Measurements from ENCODE around the gene ADAMTS10.
A peak's percentile ranks its signal among the peaks of the same experiment; 100 is the strongest.

Gene ADAMTS10

DNA sequence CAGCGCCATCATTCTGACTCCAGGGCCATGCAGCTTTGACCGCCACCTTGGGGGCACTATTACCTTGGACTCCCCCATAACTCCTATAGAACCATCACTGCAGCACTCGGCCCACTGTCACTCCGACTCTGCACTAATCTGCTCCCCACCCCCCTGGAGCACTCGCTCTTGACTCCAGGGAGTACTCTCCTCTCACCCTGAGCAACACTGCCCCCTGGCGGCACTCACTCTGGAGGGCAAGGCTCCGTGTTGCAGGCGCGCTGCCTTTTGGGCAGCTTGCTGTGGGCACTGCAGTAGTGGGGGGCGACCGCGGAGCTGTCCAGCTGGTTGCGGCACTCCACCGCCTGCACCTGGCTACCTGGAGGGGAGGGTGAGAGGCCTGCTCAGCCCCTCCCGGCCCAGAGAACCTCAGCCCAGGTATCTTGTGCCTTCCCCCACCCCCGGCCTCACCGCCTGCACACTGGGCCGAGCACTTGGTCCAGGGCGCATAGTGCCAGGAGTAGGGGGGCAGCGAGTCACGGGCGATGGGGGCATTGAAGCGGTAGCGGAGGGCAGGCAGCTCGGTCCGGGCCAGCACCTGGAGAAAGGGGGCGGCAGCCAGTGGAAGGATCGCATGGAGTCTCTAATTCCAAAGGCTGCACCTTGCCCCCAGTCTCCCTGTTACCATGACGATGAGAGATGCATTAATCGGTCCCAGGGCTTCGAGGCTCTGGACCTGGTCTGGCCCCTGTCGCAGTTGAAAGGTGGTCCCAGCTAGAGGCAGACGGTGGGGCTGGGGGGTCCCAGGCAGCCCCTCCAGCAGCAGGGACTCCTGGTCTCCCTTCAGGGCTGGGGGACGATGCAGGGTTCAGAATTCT, 24.4 kb downstream of the ADAMTS10 start:
- TF ChIP-seq, protein P1, sequence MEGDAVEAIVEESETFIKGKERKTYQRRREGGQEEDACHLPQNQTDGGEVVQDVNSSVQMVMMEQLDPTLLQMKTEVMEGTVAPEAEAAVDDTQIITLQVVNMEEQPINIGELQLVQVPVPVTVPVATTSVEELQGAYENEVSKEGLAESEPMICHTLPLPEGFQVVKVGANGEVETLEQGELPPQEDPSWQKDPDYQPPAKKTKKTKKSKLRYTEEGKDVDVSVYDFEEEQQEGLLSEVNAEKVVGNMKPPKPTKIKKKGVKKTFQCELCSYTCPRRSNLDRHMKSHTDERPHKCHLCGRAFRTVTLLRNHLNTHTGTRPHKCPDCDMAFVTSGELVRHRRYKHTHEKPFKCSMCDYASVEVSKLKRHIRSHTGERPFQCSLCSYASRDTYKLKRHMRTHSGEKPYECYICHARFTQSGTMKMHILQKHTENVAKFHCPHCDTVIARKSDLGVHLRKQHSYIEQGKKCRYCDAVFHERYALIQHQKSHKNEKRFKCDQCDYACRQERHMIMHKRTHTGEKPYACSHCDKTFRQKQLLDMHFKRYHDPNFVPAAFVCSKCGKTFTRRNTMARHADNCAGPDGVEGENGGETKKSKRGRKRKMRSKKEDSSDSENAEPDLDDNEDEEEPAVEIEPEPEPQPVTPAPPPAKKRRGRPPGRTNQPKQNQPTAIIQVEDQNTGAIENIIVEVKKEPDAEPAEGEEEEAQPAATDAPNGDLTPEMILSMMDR (IDR thresholded peaks at IDR 0.05; ENCODE audit: low read depth, low read length, missing control alignments), result peak; percentile 67
- in situ Hi-C loops (cut with HindIII; ENCODE audit: low sequenced_read_pairs), result no loop called here
- H3K4me3 ChIP-seq (ENCODE audit: low read depth, low read length), result no peak overlapping the region
- no peak for DNase-seq (ENCODE audit: low read depth)

DNA sequence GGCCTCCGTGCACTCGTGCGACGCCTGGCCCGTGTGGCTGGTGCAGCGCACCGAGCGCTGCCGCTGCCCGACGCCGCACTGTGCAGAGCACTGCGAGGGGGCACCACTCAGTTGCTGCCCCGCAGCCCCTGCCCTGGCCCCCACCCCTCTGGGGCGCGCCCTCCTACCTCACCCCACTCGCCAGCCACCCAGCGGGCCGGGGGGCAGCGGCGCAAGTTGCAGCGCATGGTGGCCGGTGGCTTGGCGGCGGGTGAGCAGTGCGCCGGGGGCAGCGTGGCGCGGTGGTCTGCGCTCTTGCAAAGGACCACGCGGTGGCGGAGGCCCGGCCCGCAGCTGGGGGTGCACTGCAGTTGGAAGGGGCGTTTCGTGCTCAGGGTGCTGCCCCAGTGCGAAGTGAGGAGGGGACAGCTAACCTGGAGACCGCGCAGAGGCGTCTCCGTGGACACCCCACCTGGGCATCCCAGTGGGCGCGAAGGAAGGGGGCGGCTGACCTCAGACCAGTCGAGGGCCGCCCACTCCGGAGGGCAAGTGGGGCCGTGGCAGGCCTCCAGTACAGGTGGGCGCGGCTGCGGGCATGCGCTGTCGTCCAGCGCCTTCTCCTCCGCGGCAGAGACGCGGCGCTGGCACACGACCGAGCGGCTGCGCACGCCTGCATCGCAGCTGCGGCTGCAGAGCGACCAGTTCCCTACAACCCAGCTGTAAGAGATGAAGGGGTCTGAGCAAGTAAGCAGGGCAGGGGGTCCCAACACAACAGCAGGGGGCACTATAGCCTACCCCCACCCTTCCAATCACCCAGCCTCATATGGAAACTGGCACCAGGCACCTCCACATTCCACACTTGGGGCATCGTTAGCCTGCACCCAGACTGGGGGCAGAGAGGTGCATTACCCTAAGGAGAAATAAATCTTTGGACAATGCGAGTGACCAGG, 25.3 kb downstream of the ADAMTS10 start:
- TF ChIP-seq, protein P1 (IDR thresholded peaks at IDR 0.05; ENCODE audit: low read depth, low read length, missing control alignments), result no peak
- DNase-seq (ENCODE audit: low read depth), result no peak
- in situ Hi-C loops (cut with HindIII; ENCODE audit: low sequenced_read_pairs), result no loop called here
- H3K4me3 ChIP-seq (ENCODE audit: low read depth, low read length), result no peak overlapping the region

DNA sequence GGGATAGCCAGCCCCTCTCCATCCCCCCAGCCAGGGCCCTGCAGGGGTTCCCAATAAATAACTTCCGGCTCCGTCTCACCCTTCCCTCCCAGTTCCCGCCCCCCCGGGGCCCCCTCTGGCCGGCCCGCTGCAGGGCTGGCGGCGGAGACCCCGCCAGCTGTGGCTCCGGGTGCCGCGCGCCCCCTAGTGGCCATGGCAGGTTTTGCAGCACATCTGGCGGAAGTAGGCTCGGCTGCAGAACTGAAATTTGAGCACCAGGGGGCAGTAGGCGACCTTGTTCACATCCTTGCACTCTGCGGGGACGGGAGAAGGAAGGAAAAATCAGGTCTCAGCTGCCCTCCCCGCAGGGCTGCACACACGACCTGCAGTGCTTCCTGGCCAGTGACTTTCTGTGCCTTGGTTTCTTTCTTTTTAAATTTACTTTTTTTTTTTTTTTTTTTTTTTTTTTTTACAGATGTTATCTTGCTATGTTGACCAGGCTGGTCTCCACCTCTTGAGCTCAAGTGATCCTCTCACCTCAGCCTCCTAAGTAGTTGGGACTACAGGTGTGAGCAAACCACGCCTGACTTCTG, 29.7 kb downstream of the ADAMTS10 start:
- peak; percentile 43 for DNase-seq (ENCODE audit: low read depth)
- TF ChIP-seq, protein P1 (IDR thresholded peaks at IDR 0.05; ENCODE audit: low read depth, low read length, missing control alignments), result peak; percentile 99
- in situ Hi-C loops (cut with HindIII; ENCODE audit: low sequenced_read_pairs), result no loop called here
- no peak overlapping the region for H3K4me3 ChIP-seq (ENCODE audit: low read depth, low read length)

DNA sequence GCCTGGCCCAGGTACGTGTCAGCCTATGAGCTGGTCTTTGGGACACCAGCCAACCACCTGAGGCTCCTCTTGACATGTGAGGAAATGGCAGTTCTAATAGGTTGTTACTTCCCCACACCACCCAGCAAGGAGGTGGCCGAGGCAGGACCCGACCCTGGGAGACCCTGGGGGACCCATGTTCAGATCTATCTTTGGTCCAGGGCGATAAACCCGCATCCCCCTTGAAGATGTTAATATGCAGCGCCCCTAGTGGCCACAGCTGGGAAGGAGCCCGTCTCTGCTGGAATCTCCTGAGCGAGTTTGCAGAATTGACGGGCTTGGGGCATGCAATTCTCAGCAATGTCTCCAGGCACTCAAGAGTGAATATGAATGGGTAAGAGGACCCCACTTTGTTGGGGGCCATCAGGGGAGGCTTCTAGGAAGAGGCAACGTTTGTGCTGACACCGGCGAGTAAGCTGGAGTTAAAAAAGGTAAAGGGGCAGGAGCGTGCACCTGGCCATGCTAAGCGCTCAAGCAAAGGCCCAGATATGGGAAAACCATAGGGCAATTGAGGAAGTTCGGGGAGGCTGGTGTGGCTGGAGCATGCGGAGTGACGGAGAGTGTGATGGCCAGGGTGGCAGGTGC, 31.8 kb downstream of the ADAMTS10 start:
- in situ Hi-C loops (cut with HindIII; ENCODE audit: low sequenced_read_pairs), result no loop called here
- peak; percentile 40 for DNase-seq (ENCODE audit: low read depth)
- H3K4me3 ChIP-seq (ENCODE audit: low read depth, low read length), result no peak overlapping the region
- TF ChIP-seq, protein P1 (IDR thresholded peaks at IDR 0.05; ENCODE audit: low read depth, low read length, missing control alignments), result peak; percentile 92

DNA sequence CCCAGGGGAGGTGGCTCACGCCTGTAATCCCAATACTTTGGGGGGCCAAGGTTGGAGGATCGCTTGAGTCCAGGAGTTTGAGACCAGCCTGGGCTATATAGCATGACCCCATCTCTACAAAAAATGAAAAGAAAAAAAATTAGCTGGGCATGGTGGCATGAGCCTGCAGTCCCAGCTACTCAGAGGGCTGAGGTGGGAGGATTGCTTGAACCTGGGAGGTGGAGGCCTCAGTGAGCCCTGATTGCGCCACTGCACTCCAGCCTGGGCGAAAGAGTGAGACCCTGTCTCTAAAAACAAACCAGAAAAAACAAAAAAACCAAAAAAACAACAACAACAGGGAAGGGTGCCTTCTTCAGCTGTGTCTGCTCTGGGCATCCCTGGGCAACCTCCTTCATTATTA, 32.8 kb downstream of the ADAMTS10 start:
- no peak for DNase-seq (ENCODE audit: low read depth)
- no peak overlapping the region for H3K4me3 ChIP-seq (ENCODE audit: low read depth, low read length)
- TF ChIP-seq, protein P1 (IDR thresholded peaks at IDR 0.05; ENCODE audit: low read depth, low read length, missing control alignments), result no peak
- in situ Hi-C loops (cut with HindIII; ENCODE audit: low sequenced_read_pairs), result no loop called here

DNA sequence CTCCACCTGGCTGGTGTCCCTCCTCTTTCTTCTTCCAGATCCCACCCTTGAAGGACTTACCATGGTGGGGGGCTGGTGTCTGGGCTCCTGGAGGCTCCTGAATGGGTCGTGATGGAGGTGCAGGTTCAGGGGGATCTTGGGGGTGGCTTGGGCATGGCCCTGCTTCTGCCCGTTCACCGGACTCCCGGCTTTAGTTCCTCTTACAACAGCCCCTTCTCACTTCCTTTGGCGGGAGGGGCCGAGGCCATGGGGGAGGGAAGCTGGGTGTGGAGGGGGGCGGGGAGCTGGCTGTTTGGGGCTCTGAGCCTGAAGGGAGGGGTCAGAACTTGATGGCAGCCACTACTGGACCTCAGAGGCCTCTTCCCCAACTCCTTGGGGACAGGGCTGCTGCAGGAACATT, 33.3 kb downstream of the ADAMTS10 start, which contains the start of gene MYO1F:
TSS of gene MYO1F (minus strand) at position 196 of the 400 bp plus-strand sequence. CDS start at position 63, 133 bp downstream.
- in situ Hi-C loops (cut with HindIII; ENCODE audit: low sequenced_read_pairs), result no loop called here
- DNase-seq (ENCODE audit: low read depth), result no peak
- no peak within 1 kb of the TSS for H3K4me3 ChIP-seq (ENCODE audit: low read depth, low read length)
- TF ChIP-seq, protein P1 (IDR thresholded peaks at IDR 0.05; ENCODE audit: low read depth, low read length, missing control alignments), result no peak

All from astrocyte of the cerebellum (primary cell).